HUES64 (cell line): ENCODE measurements around the gene UNC5CL.

ENCODE experiments used
- H3K27ac ChIP-seq: 2 replicates; pipeline ENCODE4 v1.7.0; 2013; ENCODE audit warnings: low read depth, low read length, inconsistent platforms
- H3K27me3 ChIP-seq: 2 replicates; pipeline ENCODE4 v1.6.1; 2013; ENCODE audit warnings: mild to moderate bottlenecking, low read length; ENCODE audit not compliant: insufficient read depth
- H3K36me3 ChIP-seq: 2 replicates; pipeline ENCODE4 v1.6.1; 2013; ENCODE audit warnings: mild to moderate bottlenecking, low read length; ENCODE audit not compliant: insufficient read depth
- H3K4me1 ChIP-seq: 2 replicates; pipeline ENCODE4 v1.6.1; 2013; ENCODE audit warnings: mild to moderate bottlenecking, low read length, moderate library complexity; ENCODE audit not compliant: insufficient read depth
- H3K4me3 ChIP-seq: 2 replicates; pipeline ENCODE4 v1.5.1; 2013; ENCODE audit warnings: mild to moderate bottlenecking, low read length, moderate library complexity
- H3K9ac ChIP-seq: 2 replicates; pipeline ENCODE4 v1.6.1; 2013; ENCODE audit warnings: mild to moderate bottlenecking, low read depth, low read length
- H3K9me3 ChIP-seq: 2 replicates; pipeline ENCODE4 v1.6.1; 2013; ENCODE audit warnings: low read depth, low read length; ENCODE audit not compliant: insufficient read depth
- WGBS: fragments of 150-250, 120-280 bp; methylation state at CpG from one replicate; pipeline ENCODE4 v1.1.7; 2013; ENCODE audit warnings: missing lambda C conversion rate; 5-methylcytosine and 5-hydroxymethylcytosine counted together

UNC5CL gene

DNA sequence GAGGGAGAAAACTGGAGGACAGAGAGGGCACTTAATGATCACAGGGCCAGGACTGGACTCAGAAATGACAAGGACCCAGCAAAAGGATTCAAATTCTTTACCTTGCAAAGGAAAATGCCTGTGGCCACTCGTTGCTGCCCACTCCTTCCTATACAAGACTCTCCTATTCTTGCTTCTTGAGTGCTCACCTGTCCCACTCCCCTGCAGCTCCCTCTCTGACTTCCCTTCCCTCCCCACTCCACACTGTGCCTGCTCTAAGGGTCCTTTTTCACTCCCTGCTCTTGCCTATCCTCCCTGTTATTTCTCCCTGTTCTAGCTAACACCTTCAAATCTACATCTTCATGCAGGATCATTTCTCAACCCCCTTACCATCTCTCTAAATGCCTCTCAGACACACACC, 56.1 kb downstream of the UNC5CL start:
- WGBS = 27% methylated on average over 1 of the region's 1 CpG
- Histone ChIP-seq H3K36me3 (no peaks in the 10 kb centered on the region), H3K27me3 (no peaks in the 10 kb centered on the region), H3K4me1 (peaks cover 25% of the 10 kb centered on the region), H3K9me3 (no peaks in the 10 kb centered on the region), H3K9ac (no peak overlapping the region), H3K4me3 (no peak overlapping the region), H3K27ac (no peak overlapping the region)

DNA sequence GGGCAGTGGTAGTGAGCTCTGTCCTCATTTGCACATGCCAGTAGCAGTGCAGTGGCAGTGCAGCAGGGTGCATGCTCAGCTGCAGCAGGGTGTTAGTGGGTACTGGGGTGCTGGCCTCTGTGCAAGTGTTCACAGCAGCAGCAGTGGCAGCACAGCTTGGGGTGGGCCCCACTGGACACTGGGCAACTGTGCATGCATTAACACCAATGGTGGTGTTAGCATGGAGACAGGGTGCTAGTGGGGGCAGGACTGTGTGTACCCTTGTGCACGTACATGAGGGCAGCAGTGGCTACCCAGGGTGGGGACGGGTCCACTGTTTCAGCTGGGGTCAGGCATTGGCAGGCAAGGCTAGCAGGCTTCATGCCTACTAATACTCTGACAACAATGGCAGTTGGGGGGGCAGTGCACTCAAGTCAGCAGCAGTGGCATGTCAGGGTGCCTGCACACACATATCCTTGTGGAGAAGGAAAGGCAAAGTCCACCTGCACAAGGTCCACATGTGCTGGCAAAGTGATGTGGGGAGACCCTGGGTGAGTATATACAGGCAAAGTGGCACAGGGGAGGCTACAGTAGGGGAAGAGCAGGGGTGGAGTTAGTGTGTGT, 60.2 kb downstream of the UNC5CL start:
- Histone ChIP-seq H3K4me3 (no peak overlapping the region), H3K27me3 (no peaks in the 10 kb centered on the region), H3K27ac (no peak overlapping the region), H3K9ac (no peak overlapping the region), H3K9me3 (no peaks in the 10 kb centered on the region), H3K36me3 (no peaks in the 10 kb centered on the region), H3K4me1 (peaks cover 16% of the 10 kb centered on the region; the same call in 1 of the 2 replicates)
- WGBS = 92% methylated on average over 2 of the region's 2 CpGs

DNA sequence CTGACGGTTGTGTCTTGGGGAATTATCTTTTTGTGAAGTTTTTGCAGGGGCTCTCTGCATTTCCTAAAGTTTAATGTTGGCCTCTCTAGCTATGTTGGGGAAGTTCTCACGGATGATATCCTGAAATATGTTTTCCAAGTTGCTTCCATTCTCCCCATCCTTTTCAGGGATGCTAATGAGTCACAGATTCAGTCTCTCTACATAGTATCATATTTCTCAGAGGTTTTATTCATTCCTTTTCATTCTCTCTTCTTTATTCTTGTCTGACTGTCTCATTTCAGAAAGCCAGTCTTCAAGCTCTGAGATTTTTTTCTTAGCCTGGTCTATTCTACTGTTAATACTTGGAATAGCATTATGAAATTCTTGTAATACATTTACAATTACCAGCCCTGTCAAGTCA, 61.3 kb downstream of the UNC5CL start:
- Histone ChIP-seq H3K27me3 (no peaks in the 10 kb centered on the region), H3K36me3 (no peaks in the 10 kb centered on the region), H3K27ac (no peak overlapping the region), H3K9ac (no peak overlapping the region), H3K4me1 (peaks cover 7% of the 10 kb centered on the region; the same call in 1 of the 2 replicates), H3K9me3 (no peaks in the 10 kb centered on the region), H3K4me3 (no peak overlapping the region)
- WGBS = 87% methylated on average over 2 of the region's 2 CpGs

DNA sequence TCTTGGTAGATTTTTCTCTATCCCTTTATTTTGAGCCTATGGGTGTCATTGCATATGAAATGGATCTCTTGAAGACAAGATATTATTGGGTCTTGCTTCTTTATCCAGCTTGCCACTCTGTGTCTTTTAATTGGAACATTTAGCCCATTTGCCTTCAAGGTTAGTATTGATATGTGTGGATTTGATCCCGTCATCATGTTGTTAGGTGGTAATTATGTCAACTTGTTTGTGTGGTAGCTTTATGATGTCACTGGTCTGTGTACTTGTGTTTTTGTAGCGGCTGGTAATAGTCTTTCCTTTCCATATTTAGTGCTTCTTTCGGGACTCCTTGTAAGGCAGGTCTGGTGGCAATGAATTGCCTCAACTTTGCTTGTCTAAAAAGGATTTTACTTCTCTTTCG, 61.9 kb downstream of the UNC5CL start:
- Histone ChIP-seq H3K9ac (no peak overlapping the region), H3K4me3 (no peak overlapping the region), H3K27ac (no peak overlapping the region), H3K27me3 (no peaks in the 10 kb centered on the region), H3K4me1 (0 out of 2 replicates have a peak, but pooled peaks cover 3% of the 10 kb centered on the region), H3K36me3 (no peaks in the 10 kb centered on the region), H3K9me3 (peaks cover 4% of the 10 kb centered on the region; the same call in 1 of the 2 replicates)
- 96% methylated on average over 4 of the region's 4 CpGs for WGBS
